ENCODE data around the gene RPL13A.

DNA sequence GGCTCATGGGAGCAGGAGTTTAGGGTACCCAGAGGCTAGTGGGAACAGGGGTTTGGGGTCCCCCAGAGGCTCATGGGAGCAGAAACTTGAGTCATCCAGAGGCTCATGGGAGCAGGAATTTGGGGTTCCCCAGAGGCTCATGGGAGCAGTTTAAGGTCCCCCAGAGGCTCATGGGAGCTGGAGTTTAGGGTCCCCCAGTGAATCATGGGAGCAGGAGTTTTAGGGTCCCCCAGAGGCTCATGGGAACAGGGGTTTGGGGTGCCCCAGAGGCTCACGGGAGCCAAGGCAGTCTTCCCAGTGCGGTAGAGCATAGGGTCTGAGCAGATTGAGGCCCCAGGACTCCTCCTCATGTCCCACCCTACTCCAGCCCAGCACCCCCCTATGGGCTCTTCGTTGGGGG, 22.0 kb upstream of the RPL13A start:
- TF ChIP-seq, protein P1, sequence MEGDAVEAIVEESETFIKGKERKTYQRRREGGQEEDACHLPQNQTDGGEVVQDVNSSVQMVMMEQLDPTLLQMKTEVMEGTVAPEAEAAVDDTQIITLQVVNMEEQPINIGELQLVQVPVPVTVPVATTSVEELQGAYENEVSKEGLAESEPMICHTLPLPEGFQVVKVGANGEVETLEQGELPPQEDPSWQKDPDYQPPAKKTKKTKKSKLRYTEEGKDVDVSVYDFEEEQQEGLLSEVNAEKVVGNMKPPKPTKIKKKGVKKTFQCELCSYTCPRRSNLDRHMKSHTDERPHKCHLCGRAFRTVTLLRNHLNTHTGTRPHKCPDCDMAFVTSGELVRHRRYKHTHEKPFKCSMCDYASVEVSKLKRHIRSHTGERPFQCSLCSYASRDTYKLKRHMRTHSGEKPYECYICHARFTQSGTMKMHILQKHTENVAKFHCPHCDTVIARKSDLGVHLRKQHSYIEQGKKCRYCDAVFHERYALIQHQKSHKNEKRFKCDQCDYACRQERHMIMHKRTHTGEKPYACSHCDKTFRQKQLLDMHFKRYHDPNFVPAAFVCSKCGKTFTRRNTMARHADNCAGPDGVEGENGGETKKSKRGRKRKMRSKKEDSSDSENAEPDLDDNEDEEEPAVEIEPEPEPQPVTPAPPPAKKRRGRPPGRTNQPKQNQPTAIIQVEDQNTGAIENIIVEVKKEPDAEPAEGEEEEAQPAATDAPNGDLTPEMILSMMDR (IDR thresholded peaks at IDR 0.05) = no peak
- no peak for TF ChIP-seq EP300 (IDR thresholded peaks at IDR 0.05)

Data from suprapubic skin (tissue), 3 donors.